HG02763 (cell line): ENCODE results near the gene SBDS.
"Not testable (repeated sequence)": the region's sequence is repeated elsewhere in the genome, so short reads cannot be mapped to it uniquely, and the experiment has no call there.

Experiments
- ATAC-seq: cut with Tn5 transposase; IDR thresholded peaks from one replicate; pipeline ENCODE4 v1.9.1; 2021; ENCODE audit warnings: mild to moderate bottlenecking, moderate library complexity; ENCODE audit not compliant: unreplicated experiment

SBDS gene

DNA sequence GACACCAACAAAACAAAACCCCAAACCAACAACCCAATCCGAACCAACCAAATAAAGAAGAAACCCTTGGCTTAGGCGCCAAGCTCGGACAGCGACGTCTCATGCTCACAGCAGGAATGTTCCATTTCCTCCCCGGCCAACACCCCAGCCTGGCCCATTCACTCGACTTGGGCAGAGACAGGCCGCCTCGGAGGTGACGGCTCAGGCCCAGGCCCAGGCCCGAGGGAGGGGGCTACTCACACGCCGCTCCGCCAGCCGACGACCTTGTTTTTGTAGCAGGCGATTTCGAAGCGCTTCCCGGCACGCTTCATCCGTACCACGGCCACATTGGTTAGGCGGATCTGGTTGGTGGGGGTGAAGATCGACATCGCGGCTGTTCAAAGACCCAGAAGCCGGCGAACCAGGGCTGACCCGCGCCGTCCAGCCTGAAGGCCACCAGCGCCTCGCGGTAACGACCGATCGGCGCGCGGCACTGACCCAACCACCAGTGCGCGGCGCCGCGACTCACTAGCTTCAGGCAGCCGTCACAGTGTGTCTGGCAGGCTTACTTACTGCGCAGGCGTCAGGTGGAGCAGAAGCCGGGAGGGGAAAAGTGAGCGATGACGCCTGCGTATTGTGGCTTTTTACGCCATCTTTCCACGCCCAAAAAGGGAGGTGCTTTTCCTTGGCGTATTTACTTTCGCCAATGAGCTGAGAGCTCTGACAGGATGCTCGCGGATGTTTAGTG lies at the start of gene SBDS:
Gene SBDS (minus strand): TSS at position 537 of the 727 bp plus-strand sequence. CDS start 169 bp downstream, at position 368.
- peak; percentile 64 for ATAC-seq

- not testable (repeated sequence) for ATAC-seq
Measured at GRCh38 chr7:67043559-67043930, 48.2 kb upstream of the SBDS start.

DNA sequence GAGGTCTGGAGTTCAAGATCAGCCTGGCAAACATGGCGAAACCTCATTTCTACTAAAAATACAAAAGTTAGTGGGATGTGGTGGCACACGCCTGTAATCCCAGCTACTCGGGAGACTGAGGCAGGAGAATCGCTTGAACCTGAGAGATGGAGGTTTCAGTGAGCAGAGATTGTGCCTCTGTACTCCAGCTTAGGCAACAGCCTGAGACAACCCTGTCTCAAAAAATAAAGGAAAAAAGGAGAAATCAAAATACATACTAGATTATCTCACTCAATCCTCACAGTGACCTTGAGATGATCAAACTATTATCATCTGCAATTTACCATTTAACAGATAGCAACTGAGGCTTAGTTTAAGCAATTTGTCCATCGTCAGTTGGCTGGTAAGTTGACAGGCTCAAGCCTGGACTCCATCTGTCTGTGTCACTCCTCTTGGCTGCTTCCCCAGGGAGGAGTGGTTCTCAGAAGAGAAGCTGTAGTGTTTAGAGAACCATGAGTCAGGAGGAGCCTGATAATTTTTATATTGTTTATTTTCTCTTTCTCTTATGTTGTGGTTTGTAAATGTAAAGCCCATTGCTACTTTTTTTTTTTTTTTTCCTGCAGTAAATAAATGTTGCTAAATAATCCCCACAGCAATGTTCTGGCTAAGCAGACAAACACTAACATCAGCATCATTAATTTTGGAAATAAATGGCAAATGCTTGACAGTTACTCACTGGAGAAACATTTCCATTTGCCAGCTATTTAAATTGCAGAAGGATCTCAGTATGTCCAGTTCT lies 47.6 kb upstream of the SBDS start:
- not testable (repeated sequence) for ATAC-seq

DNA sequence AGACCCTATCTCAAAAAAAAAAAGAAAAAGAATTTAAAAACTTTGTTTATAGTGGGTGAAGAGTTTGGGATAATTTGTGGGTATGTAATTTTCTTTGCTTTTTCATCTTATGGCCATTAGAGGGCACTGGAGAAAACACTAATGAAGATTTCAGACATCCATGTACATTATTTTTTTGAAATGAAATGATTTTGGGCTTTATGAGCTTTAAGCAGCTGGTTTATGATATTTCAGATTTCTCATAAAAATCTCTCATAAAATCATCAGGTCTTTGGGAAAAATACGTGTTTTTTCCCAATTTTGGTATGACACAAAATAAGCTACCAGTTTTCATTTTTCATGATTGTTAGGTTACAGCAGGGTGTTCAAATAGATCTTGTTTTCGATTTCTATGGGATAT lies 45.4 kb upstream of the SBDS start:
- not testable (repeated sequence) for ATAC-seq

- not testable (repeated sequence) for ATAC-seq
Measured at GRCh38 chr7:67036432-67037395, 41.3 kb upstream of the SBDS start.

DNA sequence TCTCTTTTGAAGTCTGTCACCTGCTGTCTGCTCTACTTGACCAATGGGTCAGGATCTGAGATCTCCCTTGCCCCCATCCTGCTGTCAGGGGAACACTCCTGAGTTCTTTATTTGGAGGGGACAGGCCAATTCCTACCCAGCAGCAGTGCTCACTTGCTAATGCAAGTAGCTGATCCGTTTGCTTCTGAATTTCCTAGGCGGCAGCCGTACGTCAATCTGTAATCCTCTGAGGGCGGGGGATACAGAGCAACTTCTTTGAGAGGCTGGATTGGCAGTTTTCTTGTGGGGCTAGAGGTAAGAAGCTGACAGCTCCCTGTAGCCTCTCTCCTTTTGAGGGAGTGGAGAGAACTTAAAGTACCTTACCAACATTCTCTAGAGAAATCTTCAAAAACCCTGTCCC lies 37.9 kb upstream of the SBDS start:
- ATAC-seq: no peak

- ATAC-seq: not testable (repeated sequence)
Measured at GRCh38 chr7:67031685-67032084, 36.3 kb upstream of the SBDS start.

GRCh38 chr7:67025459-67025858 lies 30.1 kb upstream of the SBDS start:
- ATAC-seq: not testable (repeated sequence)

DNA sequence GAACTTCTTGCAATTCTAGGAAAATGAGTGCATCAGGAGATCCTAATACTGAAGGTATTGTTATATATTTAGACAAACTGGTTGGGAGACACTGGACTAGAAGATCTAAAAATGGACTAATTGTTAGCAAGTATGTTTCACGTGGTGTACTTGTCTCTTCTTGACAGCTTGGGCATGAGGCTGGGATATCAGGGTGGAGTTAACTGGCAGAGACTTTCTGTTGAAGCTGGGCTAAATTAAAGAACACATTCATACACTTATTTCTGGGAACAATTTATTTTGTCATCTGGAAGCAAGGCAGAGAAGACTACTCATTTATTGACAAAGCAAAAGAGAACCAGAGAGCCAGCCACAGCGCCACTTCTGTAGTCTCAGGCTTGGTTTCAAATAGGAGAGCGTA lies 27.1 kb upstream of the SBDS start:
- no peak for ATAC-seq

GRCh38 chr7:67021260-67021659 lies 25.9 kb upstream of the SBDS start:
- no peak for ATAC-seq

- ATAC-seq: no peak
Measured at GRCh38 chr7:67019562-67020390, 24.4 kb upstream of the SBDS start.

GRCh38 chr7:67018940-67019339 lies 23.6 kb upstream of the SBDS start:
- no peak for ATAC-seq

- ATAC-seq: not testable (repeated sequence)
Measured at GRCh38 chr7:67017971-67018370, 22.6 kb upstream of the SBDS start.

DNA sequence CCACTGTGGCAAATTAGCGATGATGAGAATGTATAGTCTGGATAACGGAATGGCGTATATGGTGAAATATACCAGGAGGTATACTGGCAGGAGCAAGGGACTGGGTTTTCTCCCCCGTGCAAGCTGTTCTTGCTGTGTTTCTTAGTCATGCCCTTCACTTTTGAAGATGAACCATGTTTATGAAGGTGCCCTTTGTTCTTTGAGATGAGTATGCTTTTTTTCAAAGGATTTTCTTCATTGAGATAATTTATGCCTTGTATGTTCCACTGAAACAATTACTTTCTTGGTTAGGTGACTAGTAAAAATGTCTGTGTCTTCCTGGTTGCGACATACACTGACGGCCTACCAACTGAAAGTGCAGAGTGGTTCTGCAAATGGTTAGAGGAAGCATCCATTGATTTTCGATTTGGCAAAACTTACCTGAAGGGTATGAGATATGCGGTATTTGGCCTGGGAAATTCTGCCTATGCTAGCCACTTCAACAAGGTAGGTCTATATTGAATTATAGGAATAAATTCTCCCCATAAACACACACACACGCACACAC lies 18.8 kb upstream of the SBDS start:
- ATAC-seq: not testable (repeated sequence)

DNA sequence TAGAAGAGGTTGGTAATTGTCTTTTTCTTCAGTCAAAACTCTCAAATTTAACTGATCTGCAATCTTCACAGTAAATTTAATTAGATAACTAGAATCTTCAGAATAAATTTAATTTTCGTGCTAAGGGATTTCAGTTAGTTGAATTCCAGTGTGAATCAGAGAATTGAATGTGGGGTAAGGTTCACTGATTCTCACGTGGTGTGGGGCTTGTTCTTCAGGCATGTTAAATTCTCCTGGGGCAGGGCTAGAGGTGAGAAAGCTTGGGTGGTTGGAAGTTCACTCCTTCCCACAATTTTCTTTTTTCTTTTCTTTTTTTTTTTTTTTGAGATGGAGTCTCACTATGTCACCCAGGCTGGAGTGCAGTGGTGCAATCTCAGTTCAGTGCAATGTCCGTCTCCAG lies 14.3 kb upstream of the SBDS start:
- not testable (repeated sequence) for ATAC-seq

DNA sequence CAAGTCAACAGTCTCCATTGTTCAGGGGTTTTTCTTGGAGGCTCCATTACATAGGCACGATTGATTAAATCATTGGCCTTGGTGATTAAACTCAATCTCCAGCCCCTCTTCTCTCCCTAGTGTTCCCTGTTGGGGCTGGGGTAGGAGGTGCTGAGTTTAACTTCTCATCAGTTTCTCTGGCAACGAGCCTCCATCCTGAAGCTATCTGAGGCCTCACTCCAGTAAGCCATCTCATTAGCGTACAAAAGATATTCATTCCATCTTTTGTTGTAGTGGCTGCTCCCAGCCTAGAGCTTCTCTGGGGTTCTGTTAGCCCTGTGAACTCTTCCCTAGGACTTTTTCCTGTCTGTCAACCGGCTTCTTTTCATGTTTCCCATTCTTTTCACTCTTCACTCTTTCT lies 12.9 kb upstream of the SBDS start:
- no peak for ATAC-seq

- no peak for ATAC-seq
Measured at GRCh38 chr7:67006965-67007364, 11.6 kb upstream of the SBDS start.

GRCh38 chr7:67004145-67004544 lies 8.8 kb upstream of the SBDS start:
- ATAC-seq: not testable (repeated sequence)

DNA sequence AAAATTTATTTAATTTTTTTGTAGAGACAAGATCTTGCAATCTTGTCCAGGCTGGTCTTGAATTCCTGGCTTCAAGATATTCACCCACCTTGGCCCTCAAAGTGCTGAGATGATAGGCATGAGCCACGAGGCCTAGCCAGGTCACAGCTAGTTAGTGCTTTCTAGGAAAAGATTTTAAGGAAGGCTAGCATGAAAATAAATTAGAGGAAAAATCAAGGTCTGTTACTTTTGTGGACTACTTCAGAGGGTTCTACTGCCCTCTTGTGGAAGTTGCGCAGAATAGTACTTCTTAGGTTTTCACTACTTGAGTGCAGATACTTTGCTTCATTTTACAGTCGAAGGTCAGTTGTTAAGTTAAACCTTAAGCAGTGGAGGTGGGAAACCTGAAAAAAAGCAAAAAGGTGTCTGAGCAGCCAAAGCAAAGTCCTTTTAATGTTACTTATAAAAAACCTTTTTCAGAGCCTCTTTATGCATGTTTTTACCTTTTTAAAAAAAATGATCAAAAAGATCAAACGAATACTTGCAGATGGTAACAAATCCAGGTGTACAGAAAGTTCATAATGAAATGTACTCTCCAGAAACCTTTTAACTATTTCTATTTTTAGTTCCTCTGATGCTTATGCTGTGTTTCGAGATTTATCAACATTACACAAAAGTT lies 5.3 kb upstream of the SBDS start:
- ATAC-seq: not testable (repeated sequence)
